Body of pancreas (tissue), 4 donors: ENCODE data around the gene IDUA. TPM values are rescaled to one million over a fixed set of nuclear protein-coding genes. Genes with fewer than 3 reads are reported as not detected.

Experiments
- ATAC-seq: fragments of 150-250 bp; one replicate; pipeline ENCODE4 v1.9.1; 2016
- DNase-seq, 4 donors: peaks; one replicate each; pipeline ENCODE4 v3.0.0-alpha.2; 2019
- H3K27ac ChIP-seq, 4 donors: fragments of 200-600 bp; sonication (generic); 1 replicate in 3 of 4; 2 replicates in 1 of 4; pipeline versions ENCODE4 v1.5.1 to v1.6.1; 2016 to 2019; ENCODE audit warnings: mild to moderate bottlenecking in 1 of 4, mixed read lengths in 1 of 4, moderate library complexity in 1 of 4
- H3K27me3 ChIP-seq, 2 donors: fragments of 200-600 bp; sonication (generic); one replicate each; pipeline ENCODE4 v1.6.0; 2016; ENCODE audit warnings: mild to moderate bottlenecking in 1 of 2
- H3K36me3 ChIP-seq, 2 donors: fragments of 200-600 bp; sonication (generic); replicated peaks in 1 of 2; 2 replicates each; pipeline ENCODE4 v1.5.1; 2016; ENCODE audit warnings: low read depth in 2 of 2; ENCODE audit not compliant: insufficient read depth in 1 of 2
- H3K4me1 ChIP-seq: fragments of 200-600 bp; sonication (generic); one replicate; pipeline ENCODE4 v1.6.0; 2016
- H3K4me3 ChIP-seq, 2 donors: fragments of 200-600 bp; sonication (generic); 1 replicate in 1 of 2; 2 replicates in 1 of 2; pipeline ENCODE4 v1.5.1; 2016 to 2019
- H3K9me3 ChIP-seq, 3 donors: fragments of 200-600 bp; sonication (generic); 1 replicate in 2 of 3; 2 replicates in 1 of 3; pipeline ENCODE4 v1.5.1; 2016
- CTCF ChIP-seq, 7 experiments: fragments of 450-650 bp in 4 of 7; fragments of 200-600 bp in 3 of 7; sonication (generic) in 3 of 7; IDR thresholded peaks; one replicate each; pipeline ENCODE4 v1.5.1; 2016 to 2019; ENCODE audit warnings: antibody characterized with exemption in 7 of 7
- POLR2A ChIP-seq, 3 donors: fragments of 450-650 bp; IDR thresholded peaks; one replicate each; pipeline ENCODE4 v1.6.1; 2016; ENCODE audit warnings: antibody characterized with exemption in 3 of 3, mild to moderate bottlenecking in 2 of 3
- WGBS, 2 donors: methylation state at CpG; one replicate each; pipeline ENCODE4 v1.1.5; 2017; 5-methylcytosine and 5-hydroxymethylcytosine counted together
- intact Hi-C: fragments of 100-400 bp; cut with DNase I; formaldehyde crosslinking; loops from one replicate; pipeline ENCODE4 v1.15.1; 2023
- total RNA-seq, 2 donors: library from RNA; depleted of rRNA; stranded (reverse); fragments of >200 nt; gene quantifications; one replicate each; pipeline ENCODE4 v1.1.0, GENCODE V29; 2016

The IDUA gene
- total RNA-seq, 2 donors from 2014 or later = 30.0 to 37.6 TPM

GRCh38 chr4:1043162-1043561, 56.3 kb downstream of the IDUA start:
- H3K4me1 ChIP-seq = peaks cover 48% of the 10 kb centered on the region
- 64 to 76% methylated on average over 5 to 7 of the region's 7 CpGs for WGBS, 2 donors
- no peak for TF ChIP-seq CTCF (IDR thresholded peaks at IDR 0.05)
- no peak for TF ChIP-seq POLR2A (IDR thresholded peaks at IDR 0.05)
- H3K27ac ChIP-seq = no peak overlapping the region
- DNase-seq = no peak
- intact Hi-C loops = no loop called here
- H3K9me3 ChIP-seq = no peaks in the 10 kb centered on the region
- H3K4me3 ChIP-seq = no peak overlapping the region
- ATAC-seq = no peak
- no peaks in the 10 kb centered on the region for H3K36me3 ChIP-seq
- H3K27me3 ChIP-seq = peaks cover 0 to 3% of the 10 kb centered on the region in 2 donors

- no peak overlapping the region for H3K4me3 ChIP-seq
- peaks cover 0 to 3% of the 10 kb centered on the region in 2 donors for H3K27me3 ChIP-seq
- peaks cover 48% of the 10 kb centered on the region for H3K4me1 ChIP-seq
- H3K36me3 ChIP-seq = no peaks in the 10 kb centered on the region
- H3K9me3 ChIP-seq = no peaks in the 10 kb centered on the region
- H3K27ac ChIP-seq = peak overlapping the region in 1 of 4 donors; percentile 34
- ATAC-seq = peak; percentile 64
- intact Hi-C loops = no loop called here
- 37 to 81% methylated on average over 6 to 36 of the region's 36 CpGs for WGBS, 2 donors
- DNase-seq = peak; percentile 62 to 88 (median 80)
- TF ChIP-seq POLR2A (IDR thresholded peaks at IDR 0.05) (no peak), CTCF (IDR thresholded peaks at IDR 0.05) (no peak)
Measured at GRCh38 chr4:1043651-1044468, 57.0 kb downstream of the IDUA start.

- 81 to 86% methylated on average over 3 to 12 of the region's 12 CpGs for WGBS, 2 donors
- peaks cover 40% of the 10 kb centered on the region for H3K4me1 ChIP-seq
- no peak for TF ChIP-seq POLR2A (IDR thresholded peaks at IDR 0.05)
- TF ChIP-seq CTCF (IDR thresholded peaks at IDR 0.05) = no peak
- H3K27ac ChIP-seq = no peak overlapping the region
- H3K36me3 ChIP-seq = no peaks in the 10 kb centered on the region
- no peak for ATAC-seq
- intact Hi-C loops = no loop called here
- H3K27me3 ChIP-seq = peaks cover 0 to 3% of the 10 kb centered on the region in 2 donors
- H3K4me3 ChIP-seq = no peak overlapping the region
- peak in 2 of 4 donors; percentile 3 to 10 for DNase-seq
- H3K9me3 ChIP-seq = no peaks in the 10 kb centered on the region
Measured at GRCh38 chr4:1044469-1045192, 57.8 kb downstream of the IDUA start.

GRCh38 chr4:1045193-1045594, 58.4 kb downstream of the IDUA start:
- H3K9me3 ChIP-seq = no peaks in the 10 kb centered on the region
- intact Hi-C loops = no loop called here
- ATAC-seq = no peak
- no peak overlapping the region for H3K4me3 ChIP-seq
- peak in 2 of 4 donors; percentile 26 to 39 for DNase-seq
- peaks cover 35% of the 10 kb centered on the region for H3K4me1 ChIP-seq
- WGBS, 2 donors = 42 to 47% methylated on average over 3 to 14 of the region's 14 CpGs
- H3K36me3 ChIP-seq = no peaks in the 10 kb centered on the region
- peaks cover 0 to 3% of the 10 kb centered on the region in 2 donors for H3K27me3 ChIP-seq
- no peak overlapping the region for H3K27ac ChIP-seq
- TF ChIP-seq POLR2A (IDR thresholded peaks at IDR 0.05) = no peak
- TF ChIP-seq CTCF (IDR thresholded peaks at IDR 0.05) = no peak
